WERI-Rb-1 (cell line): ENCODE data around the gene IFT20.
"Not testable (repeated sequence)": the region's sequence is repeated elsewhere in the genome, so short reads cannot be mapped to it uniquely, and the experiment has no call there.

ENCODE experiments used
- DNase-seq: peaks from one replicate; pipeline ENCODE4 v3.0.0-alpha.2; 2020
- H3K27ac ChIP-seq: fragments of 250-450 bp; sonication (Bioruptor Pico); 2 replicates; pipeline ENCODE4 v1.5.1; 2020; ENCODE audit warnings: mild to moderate bottlenecking, moderate library complexity
- H3K27me3 ChIP-seq: fragments of 250-450 bp; sonication (Bioruptor Pico); 2 replicates; pipeline ENCODE4 v1.5.1; 2021; ENCODE audit warnings: mild to moderate bottlenecking, low read depth, moderate library complexity; ENCODE audit not compliant: insufficient read depth, severe bottlenecking
- H3K36me3 ChIP-seq: fragments of 250-450 bp; sonication (Bioruptor Pico); 2 replicates; pipeline ENCODE4 v1.5.1; 2020; ENCODE audit warnings: mild to moderate bottlenecking, moderate library complexity
- H3K4me3 ChIP-seq: 2 replicates; pipeline ENCODE4 v1.5.1; 2011; ENCODE audit warnings: low read depth, mild to moderate bottlenecking, control low read depth, low read length
- H3K9me3 ChIP-seq: fragments of 250-450 bp; sonication (Bioruptor Pico); 2 replicates; pipeline ENCODE4 v1.5.1; 2021; ENCODE audit warnings: mild to moderate bottlenecking, moderate library complexity; ENCODE audit not compliant: severe bottlenecking
- TF ChIP-seq, protein P1 (sequence below): IDR thresholded peaks from 2 replicates; pipeline ENCODE4 v1.5.1; 2011; ENCODE audit warnings: low read depth, mild to moderate bottlenecking, control low read depth, inconsistent platforms, low read length

IFT20 gene

DNA sequence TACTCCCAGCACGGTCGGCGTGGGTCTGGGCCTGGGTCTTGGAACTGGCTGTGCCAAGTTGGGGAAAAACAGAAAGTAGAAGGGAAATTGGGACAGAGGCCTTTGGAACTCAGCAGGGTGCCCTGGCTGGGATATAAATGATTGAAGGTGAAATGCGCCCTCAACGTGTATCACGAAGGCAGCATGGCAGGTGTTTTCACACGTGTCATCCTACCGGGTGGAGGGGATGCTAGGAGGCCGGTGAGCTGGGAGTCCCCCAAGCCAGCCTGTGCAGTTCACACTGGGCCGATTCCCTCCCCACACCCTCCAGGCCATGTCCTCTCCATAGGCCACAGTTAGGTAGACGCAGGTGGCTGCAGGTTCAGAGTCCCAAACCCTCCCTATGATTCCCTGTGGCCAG, 6.2 kb upstream of the IFT20 start:
- TF ChIP-seq, protein P1, sequence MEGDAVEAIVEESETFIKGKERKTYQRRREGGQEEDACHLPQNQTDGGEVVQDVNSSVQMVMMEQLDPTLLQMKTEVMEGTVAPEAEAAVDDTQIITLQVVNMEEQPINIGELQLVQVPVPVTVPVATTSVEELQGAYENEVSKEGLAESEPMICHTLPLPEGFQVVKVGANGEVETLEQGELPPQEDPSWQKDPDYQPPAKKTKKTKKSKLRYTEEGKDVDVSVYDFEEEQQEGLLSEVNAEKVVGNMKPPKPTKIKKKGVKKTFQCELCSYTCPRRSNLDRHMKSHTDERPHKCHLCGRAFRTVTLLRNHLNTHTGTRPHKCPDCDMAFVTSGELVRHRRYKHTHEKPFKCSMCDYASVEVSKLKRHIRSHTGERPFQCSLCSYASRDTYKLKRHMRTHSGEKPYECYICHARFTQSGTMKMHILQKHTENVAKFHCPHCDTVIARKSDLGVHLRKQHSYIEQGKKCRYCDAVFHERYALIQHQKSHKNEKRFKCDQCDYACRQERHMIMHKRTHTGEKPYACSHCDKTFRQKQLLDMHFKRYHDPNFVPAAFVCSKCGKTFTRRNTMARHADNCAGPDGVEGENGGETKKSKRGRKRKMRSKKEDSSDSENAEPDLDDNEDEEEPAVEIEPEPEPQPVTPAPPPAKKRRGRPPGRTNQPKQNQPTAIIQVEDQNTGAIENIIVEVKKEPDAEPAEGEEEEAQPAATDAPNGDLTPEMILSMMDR, result no peak
- no peak overlapping the region for H3K27ac ChIP-seq
- no peaks in the 10 kb centered on the region for H3K27me3 ChIP-seq
- no peaks in the 10 kb centered on the region for H3K9me3 ChIP-seq
- DNase-seq, result no peak
- H3K36me3 ChIP-seq, result peaks cover 48% of the 10 kb centered on the region
- no peak overlapping the region for H3K4me3 ChIP-seq

DNA sequence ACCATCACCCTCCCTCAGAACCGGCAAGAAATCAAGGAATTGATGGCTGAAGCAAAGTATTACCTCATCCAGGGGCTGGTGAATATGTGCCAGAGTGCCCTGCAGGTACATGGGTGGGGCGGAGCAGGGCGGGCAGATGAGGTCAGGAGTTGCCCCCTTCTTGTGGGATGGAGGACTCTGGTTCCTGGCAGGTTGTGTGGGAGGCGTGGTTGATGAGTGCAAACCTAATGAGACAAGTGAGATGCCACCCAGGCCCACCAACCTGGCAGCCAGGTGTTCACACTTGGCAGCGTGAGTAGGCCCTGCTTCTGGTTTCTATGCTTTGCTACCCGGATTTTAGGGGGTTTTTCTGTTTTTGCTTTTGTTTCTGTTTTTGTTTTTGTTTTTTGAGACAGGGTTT, 5.1 kb upstream of the IFT20 start:
- TF ChIP-seq, protein P1, result no peak
- no peak for DNase-seq
- H3K36me3 ChIP-seq, result peaks cover 39% of the 10 kb centered on the region
- H3K27ac ChIP-seq, result no peak overlapping the region
- H3K9me3 ChIP-seq, result no peaks in the 10 kb centered on the region
- H3K27me3 ChIP-seq, result no peaks in the 10 kb centered on the region
- H3K4me3 ChIP-seq, result no peak overlapping the region

DNA sequence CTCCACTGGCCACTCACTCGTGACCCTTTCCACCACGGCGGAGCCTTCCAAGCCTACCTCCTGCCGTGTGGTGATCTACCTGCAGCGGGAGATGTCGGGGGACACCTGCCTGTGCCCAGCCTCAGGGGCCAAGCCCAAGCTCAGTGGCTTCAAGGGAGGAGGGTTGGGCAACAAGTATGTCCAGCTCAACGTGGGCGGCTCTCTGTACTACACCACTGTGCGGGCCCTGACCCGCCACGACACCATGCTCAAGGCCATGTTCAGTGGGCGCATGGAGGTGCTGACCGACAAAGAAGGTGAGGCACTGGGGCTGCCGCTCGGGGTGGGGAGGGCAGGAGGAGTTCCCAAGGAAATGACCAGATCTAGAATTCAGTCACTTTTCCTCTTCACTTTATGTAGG, 4.2 kb upstream of the IFT20 start:
- H3K27me3 ChIP-seq, result no peaks in the 10 kb centered on the region
- DNase-seq, result no peak
- H3K27ac ChIP-seq, result no peak overlapping the region
- peaks cover 31% of the 10 kb centered on the region for H3K36me3 ChIP-seq
- TF ChIP-seq, protein P1, result no peak
- H3K9me3 ChIP-seq, result no peaks in the 10 kb centered on the region
- no peak overlapping the region for H3K4me3 ChIP-seq

DNA sequence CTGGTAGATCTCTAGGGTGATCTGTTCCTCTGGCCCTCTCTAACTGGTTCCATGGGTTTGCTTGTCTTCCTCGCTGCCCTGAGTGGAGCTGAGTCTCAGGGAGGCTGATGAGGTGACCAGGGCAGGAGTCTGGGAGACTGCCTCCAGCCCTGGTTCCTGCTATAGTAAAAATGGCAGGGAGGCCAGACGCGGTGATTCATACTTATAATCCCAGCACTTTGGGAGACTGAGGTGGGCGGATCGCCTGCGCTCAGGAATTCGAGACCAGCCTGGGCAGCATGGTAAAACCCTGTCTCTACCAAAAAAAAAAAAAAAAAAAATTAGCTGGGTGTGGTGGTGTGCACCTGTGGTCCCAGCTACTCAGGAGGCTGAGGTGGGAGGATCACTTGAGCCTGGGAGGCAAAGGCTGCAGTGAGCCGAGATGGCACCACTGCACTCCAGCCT, 3.5 kb upstream of the IFT20 start:
- H3K27ac ChIP-seq, H3K4me3 ChIP-seq, H3K9me3 ChIP-seq, DNase-seq, H3K27me3 ChIP-seq: not testable (repeated sequence)
- H3K36me3 ChIP-seq, result peaks cover 25% of the 10 kb centered on the region

DNA sequence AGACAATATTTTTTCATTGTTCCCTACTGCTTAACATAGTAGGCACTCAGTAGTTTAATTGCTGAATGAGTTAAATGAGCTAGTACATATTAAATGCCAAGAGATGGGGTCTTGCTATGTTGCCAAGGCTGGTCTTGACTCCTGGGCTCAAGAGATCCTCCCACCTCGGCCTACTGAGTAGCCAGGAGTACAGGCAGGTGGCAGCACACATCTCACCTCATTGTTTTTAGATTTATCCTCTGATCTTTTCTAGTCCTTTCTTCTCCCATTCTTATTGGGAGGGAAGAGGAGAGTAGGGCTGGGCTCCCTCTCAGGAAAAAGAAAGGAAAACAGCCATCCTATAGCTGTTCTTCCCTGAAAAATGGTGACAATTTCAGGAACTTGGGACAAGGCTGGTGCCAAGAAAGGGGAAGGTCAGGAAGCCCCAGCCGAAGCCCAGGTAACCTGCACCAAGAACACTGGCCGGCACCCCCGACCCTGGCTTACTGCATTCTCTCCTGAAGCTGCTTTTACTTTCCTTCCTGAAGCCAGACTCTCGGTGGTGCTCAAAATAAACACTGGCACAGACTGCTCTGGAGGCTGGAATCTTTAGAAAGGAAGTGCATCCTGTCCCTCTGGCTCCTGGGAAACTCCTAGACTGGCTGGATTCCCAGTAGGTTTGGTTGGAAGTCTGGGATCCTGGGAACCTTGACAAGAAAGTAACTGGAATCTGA, 2.9 kb upstream of the IFT20 start:
- TF ChIP-seq, protein P1, result no peak
- Histone ChIP-seq H3K4me3 (no peak overlapping the region), H3K27me3 (no peaks in the 10 kb centered on the region), H3K27ac (no peak overlapping the region), H3K9me3 (no peaks in the 10 kb centered on the region), H3K36me3 (peaks cover 23% of the 10 kb centered on the region)
- no peak for DNase-seq

DNA sequence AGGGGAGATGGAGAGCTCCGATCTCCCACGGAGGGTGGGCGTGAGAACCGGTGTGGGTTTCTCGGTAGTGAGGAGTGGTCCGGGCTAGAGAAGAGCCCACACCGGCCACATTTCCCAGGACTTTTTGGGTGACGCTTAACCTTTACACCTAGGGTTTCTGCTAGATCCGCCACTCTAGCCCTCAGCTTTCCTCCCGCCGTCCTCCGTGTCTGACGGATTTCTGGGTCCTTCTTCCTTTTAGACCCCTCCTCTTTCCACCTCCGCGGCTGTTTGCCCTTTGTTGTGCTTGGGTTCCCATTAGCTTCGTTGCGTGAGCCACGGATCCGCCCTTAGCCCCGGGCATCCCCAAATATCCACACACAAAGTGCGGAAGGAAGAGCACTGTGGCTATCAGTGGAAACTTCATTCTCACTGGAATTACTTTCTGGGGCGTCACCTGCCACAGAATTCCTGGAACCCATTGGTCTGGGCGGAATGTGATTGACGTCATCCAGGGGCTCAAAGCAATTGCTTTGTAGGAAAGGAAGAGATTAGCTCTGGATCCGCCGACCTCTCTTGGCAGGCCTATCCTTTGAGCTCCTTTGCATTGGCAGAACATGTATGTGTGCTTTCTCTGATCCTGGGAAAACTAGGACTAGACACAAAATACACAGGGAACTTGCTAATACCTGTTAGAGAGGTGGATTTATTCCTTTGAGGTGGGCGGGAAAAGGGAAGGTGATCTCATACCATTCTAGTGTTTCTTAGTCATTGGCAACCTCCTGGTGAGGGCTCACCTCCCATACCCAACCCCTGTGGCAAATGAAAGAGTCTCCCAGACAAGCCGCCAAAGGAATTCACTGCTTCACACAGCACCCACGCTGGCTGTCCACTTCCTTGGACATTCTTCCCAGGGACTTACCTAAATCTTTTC, 943 bp upstream of the IFT20 start:
- peak; percentile 89 for DNase-seq
- Histone ChIP-seq H3K27ac (peak overlapping the region; percentile 62), H3K36me3 (peaks cover 14% of the 10 kb centered on the region), H3K4me3 (peak overlapping the region; percentile 73), H3K27me3 (no peaks in the 10 kb centered on the region), H3K9me3 (no peaks in the 10 kb centered on the region)
- TF ChIP-seq, protein P1, result no peak
